GM18870 (cell line): ENCODE results near the gene TET2.

Experiments
- ATAC-seq: cut with Tn5 transposase; IDR thresholded peaks from one replicate; pipeline ENCODE4 v1.9.1; 2021; ENCODE audit warnings: moderate library complexity; ENCODE audit not compliant: unreplicated experiment

Gene TET2

GRCh38 chr4:105140684-105141490 is 5.8 kb upstream of the TET2 start:
- no peak for ATAC-seq

- ATAC-seq, result no peak
Measured at GRCh38 chr4:105145156-105145902, 1.3 kb upstream of the TET2 start.

- peak; percentile 11 for ATAC-seq
Measured at GRCh38 chr4:105145903-105146275, 787 bp upstream of the TET2 start.

- ATAC-seq, result no peak
Measured at GRCh38 chr4:105147016-105147552, 408 bp downstream of the TET2 start.

- ATAC-seq, result no peak
Measured at GRCh38 chr4:105147553-105148161, 981 bp downstream of the TET2 start.

- ATAC-seq, result no peak
Measured at GRCh38 chr4:105148356-105148755, 1.7 kb downstream of the TET2 start.

GRCh38 chr4:105148776-105149175 is 2.1 kb downstream of the TET2 start:
- ATAC-seq, result no peak

GRCh38 chr4:105149771-105150170 is 3.1 kb downstream of the TET2 start:
- no peak for ATAC-seq

GRCh38 chr4:105150503-105150902 is 3.8 kb downstream of the TET2 start:
- no peak for ATAC-seq

GRCh38 chr4:105153749-105154148 is 7.1 kb downstream of the TET2 start:
- ATAC-seq, result no peak

- no peak for ATAC-seq
Measured at GRCh38 chr4:105154576-105154975, 7.9 kb downstream of the TET2 start.

GRCh38 chr4:105155426-105155825 is 8.8 kb downstream of the TET2 start:
- no peak for ATAC-seq

- no peak for ATAC-seq
Measured at GRCh38 chr4:105158837-105159236, 12.2 kb downstream of the TET2 start.

GRCh38 chr4:105162123-105162796 is 15.6 kb downstream of the TET2 start:
- ATAC-seq, result no peak

GRCh38 chr4:105164548-105164947 is 17.9 kb downstream of the TET2 start:
- ATAC-seq, result no peak

GRCh38 chr4:105166066-105166465 is 19.4 kb downstream of the TET2 start:
- ATAC-seq, result no peak

GRCh38 chr4:105170711-105171110 is 24.0 kb downstream of the TET2 start:
- ATAC-seq, result no peak

GRCh38 chr4:105171912-105172311 is 25.2 kb downstream of the TET2 start:
- no peak for ATAC-seq

GRCh38 chr4:105174098-105174497 is 27.4 kb downstream of the TET2 start:
- no peak for ATAC-seq

GRCh38 chr4:105179539-105180401 is 33.1 kb downstream of the TET2 start:
- ATAC-seq, result peak; percentile 52
